Smooth muscle cell (in vitro differentiated cells): Measurements from ENCODE around the gene HIPK4. TPM values are rescaled to one million over a fixed set of nuclear protein-coding genes. Genes with fewer than 3 reads are reported as not detected.

Experiments used
- DNase-seq: peaks from one replicate; lab custom pipeline; 2025; ENCODE audit not compliant: unreplicated experiment; lab: John Stamatoyannopoulos, UW
- H2AFZ ChIP-seq: fragments of 200-600 bp; sonication (generic); 2 replicates; pipeline ENCODE4 v1.6.0; 2016; ENCODE audit warnings: antibody characterized with exemption, low read depth, mild to moderate bottlenecking
- H3F3A ChIP-seq: fragments of 200-600 bp; sonication (generic); 2 replicates; pipeline ENCODE4 v1.6.0; 2017; ENCODE audit warnings: antibody characterized with exemption, low read depth
- H3K27ac ChIP-seq: fragments of 200-600 bp; sonication (generic); 2 replicates; pipeline ENCODE4 v1.5.1; 2016; ENCODE audit warnings: low read depth, mild to moderate bottlenecking
- H3K27me3 ChIP-seq: fragments of 200-600 bp; sonication (generic); 2 replicates; pipeline ENCODE4 v1.6.1; 2016; ENCODE audit warnings: low read depth, mild to moderate bottlenecking
- H3K36me3 ChIP-seq: fragments of 200-600 bp; sonication (generic); 2 replicates; pipeline ENCODE4 v1.5.1; 2016; ENCODE audit warnings: low read depth
- H3K4me1 ChIP-seq: fragments of 200-600 bp; sonication (generic); 2 replicates; pipeline ENCODE4 v1.5.1; 2016; ENCODE audit warnings: low read depth
- H3K4me2 ChIP-seq: fragments of 200-600 bp; sonication (generic); 2 replicates; pipeline ENCODE4 v1.6.0; 2016; ENCODE audit warnings: mild to moderate bottlenecking
- H3K4me3 ChIP-seq: fragments of 200-600 bp; sonication (generic); 2 replicates; pipeline ENCODE4 v1.5.1; 2016; ENCODE audit warnings: mild to moderate bottlenecking
- H3K79me2 ChIP-seq: fragments of 200-600 bp; sonication (generic); 2 replicates; pipeline ENCODE4 v1.6.0; 2016; ENCODE audit warnings: low read depth, mild to moderate bottlenecking
- H3K9ac ChIP-seq: fragments of 200-600 bp; sonication (generic); 2 replicates; pipeline ENCODE4 v1.6.0; 2016; ENCODE audit warnings: low read depth
- H3K9me3 ChIP-seq: fragments of 200-600 bp; sonication (generic); replicated peaks from 2 replicates; pipeline ENCODE4 v1.5.1; 2016; ENCODE audit warnings: low read depth
- H4K20me1 ChIP-seq: fragments of 200-600 bp; sonication (generic); 2 replicates; pipeline ENCODE4 v1.6.0; 2016; ENCODE audit warnings: low read depth
- WGBS: methylation state at CpG from one replicate; pipeline ENCODE4 v1.1.7; 2016; ENCODE audit warnings: low lambda C conversion rate; 5-methylcytosine and 5-hydroxymethylcytosine counted together
- polyA plus RNA-seq: library from polyadenylated mRNA; unstranded; fragments of >200 nt; fragmentation: Nextera tagmentation; extraction: Ambion mirVana; gene quantifications from 2 replicates; pipeline ENCODE4 v1.2.1, GENCODE V29; 2016
- total RNA-seq: library from RNA; depleted of rRNA; stranded (reverse); fragments of >200 nt; gene quantifications from 2 replicates; pipeline ENCODE4 v1.2.3, GENCODE V29; 2014
- TF ChIP-seq, protein P1 (sequence below): fragments of 200-600 bp; sonication (generic); IDR thresholded peaks from 2 replicates; pipeline ENCODE4 v1.5.1; 2017; ENCODE audit warnings: borderline replicate concordance, mild to moderate bottlenecking, antibody characterized with exemption; ENCODE audit not compliant: insufficient read depth, poor library complexity, severe bottlenecking

HIPK4 gene
- total and polyA plus RNA-seq, 2 experiments from 2014 or later = 0.32 TPM; not detected in 1

DNA sequence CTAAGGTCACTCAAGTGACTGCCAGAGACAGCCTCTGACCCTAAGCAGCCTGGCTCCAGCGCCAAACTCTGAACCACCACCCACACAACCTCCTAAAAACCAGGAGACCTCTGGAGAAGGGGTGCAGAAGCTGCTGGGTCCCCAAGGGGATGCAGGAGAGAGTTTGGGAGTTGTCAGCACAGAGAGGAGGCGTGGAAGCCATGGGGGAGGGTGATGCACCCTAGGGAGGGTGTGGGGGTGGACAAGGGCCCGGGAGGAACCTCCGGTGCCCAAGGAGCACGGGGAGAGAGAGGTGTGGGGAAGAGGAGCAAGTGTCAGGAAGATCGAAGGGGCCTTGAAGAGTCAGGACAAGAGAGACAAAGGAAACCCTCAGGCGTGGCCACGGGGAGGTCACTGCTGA, 2.1 kb upstream of the HIPK4 start:
- 88% methylated on average over 8 of the region's 8 CpGs for WGBS
- Histone ChIP-seq H3K36me3 (no peaks in the 10 kb centered on the region), H3K9ac (no peak overlapping the region), H3K4me2 (no peak overlapping the region), H2AFZ (no peak overlapping the region), H3F3A (no peaks in the 10 kb centered on the region), H3K4me3 (no peak overlapping the region), H3K9me3 (no peaks in the 10 kb centered on the region), H3K27ac (no peak overlapping the region), H3K27me3 (no peaks in the 10 kb centered on the region), H3K4me1 (no peaks in the 10 kb centered on the region), H4K20me1 (no peaks in the 10 kb centered on the region), H3K79me2 (no peaks in the 10 kb centered on the region)
- DNase-seq = no peak
- TF ChIP-seq, protein P1, sequence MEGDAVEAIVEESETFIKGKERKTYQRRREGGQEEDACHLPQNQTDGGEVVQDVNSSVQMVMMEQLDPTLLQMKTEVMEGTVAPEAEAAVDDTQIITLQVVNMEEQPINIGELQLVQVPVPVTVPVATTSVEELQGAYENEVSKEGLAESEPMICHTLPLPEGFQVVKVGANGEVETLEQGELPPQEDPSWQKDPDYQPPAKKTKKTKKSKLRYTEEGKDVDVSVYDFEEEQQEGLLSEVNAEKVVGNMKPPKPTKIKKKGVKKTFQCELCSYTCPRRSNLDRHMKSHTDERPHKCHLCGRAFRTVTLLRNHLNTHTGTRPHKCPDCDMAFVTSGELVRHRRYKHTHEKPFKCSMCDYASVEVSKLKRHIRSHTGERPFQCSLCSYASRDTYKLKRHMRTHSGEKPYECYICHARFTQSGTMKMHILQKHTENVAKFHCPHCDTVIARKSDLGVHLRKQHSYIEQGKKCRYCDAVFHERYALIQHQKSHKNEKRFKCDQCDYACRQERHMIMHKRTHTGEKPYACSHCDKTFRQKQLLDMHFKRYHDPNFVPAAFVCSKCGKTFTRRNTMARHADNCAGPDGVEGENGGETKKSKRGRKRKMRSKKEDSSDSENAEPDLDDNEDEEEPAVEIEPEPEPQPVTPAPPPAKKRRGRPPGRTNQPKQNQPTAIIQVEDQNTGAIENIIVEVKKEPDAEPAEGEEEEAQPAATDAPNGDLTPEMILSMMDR = no peak

DNA sequence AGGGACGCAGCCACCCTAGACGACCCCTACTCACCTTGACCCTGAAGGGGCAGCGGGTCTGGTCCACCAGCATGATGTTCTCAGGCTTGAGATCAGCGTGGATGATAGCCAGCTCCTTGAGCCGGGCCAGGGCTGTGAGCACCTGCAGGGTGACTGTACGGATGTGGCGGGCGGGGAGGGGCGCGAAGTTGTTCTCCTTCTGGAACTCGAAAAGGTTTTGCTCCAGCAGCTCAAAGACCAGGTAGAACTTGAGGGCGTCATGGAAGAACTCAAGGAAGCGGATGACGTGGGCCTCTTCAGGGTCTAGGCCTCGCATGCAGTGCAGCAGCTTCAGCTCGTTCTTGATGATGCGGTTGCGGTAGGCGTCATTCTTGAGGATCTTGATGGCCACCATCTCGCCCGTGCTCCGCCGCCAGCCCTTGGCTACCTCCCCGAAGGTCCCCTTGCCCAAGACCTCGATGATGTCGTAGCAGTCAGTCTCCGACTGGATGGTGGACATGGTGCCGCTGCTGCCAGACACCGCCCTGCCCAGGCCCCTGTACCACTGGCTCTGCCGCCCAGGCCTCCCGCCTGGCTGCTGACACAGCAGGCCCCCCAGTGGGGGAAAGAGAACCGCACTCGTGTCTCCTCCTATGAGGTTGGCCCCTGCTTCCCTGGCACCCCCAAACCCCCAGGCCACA, 437 bp downstream of the HIPK4 start:
- TF ChIP-seq, protein P1 = no peak
- Histone ChIP-seq H3K27me3 (no peaks in the 10 kb centered on the region), H3K9me3 (no peaks in the 10 kb centered on the region), H3K9ac (no peak overlapping the region), H3K27ac (no peak overlapping the region), H3F3A (no peaks in the 10 kb centered on the region), H3K36me3 (no peaks in the 10 kb centered on the region), H3K4me1 (no peaks in the 10 kb centered on the region), H2AFZ (no peak overlapping the region), H3K79me2 (no peaks in the 10 kb centered on the region), H3K4me2 (no peak overlapping the region), H4K20me1 (no peaks in the 10 kb centered on the region), H3K4me3 (no peak overlapping the region)
- DNase-seq = no peak
- WGBS = 95% methylated on average over 33 of the region's 33 CpGs

DNA sequence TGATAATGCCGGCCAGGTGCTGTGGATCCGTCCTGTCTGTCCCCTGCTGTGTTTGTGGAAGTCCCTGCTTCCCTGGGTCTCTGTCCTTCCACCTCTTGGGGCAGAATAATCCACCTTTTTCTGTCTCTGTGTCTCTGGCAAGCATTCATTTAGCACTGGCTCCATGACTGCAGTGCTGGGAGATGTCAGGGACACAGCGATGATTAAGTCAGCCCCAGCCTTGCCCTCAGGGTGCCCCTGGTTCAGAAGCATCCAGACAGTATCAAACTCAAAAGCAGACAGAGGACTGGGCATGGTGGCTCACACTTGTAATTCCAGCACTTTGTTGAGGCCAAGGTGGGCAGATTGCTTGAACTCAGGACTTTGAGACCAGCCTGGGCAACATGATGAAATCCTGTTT, 1.5 kb downstream of the HIPK4 start:
- no peak overlapping the region for H3K4me3 ChIP-seq
- no peak for DNase-seq
- no peak overlapping the region for H3K4me2 ChIP-seq
- no peak overlapping the region for H3K9ac ChIP-seq
- H3F3A ChIP-seq = no peaks in the 10 kb centered on the region
- H4K20me1 ChIP-seq = no peaks in the 10 kb centered on the region
- no peak overlapping the region for H2AFZ ChIP-seq
- no peaks in the 10 kb centered on the region for H3K36me3 ChIP-seq
- H3K4me1 ChIP-seq = no peaks in the 10 kb centered on the region
- no peaks in the 10 kb centered on the region for H3K79me2 ChIP-seq
- H3K9me3 ChIP-seq = no peaks in the 10 kb centered on the region
- WGBS = 76% methylated on average over 3 of the region's 3 CpGs
- TF ChIP-seq, protein P1 = no peak
- H3K27me3 ChIP-seq = no peaks in the 10 kb centered on the region
- H3K27ac ChIP-seq = no peak overlapping the region

GRCh38 chr19:40387155-40387554, 2.8 kb downstream of the HIPK4 start:
- Histone ChIP-seq H3K4me3 (no peak overlapping the region), H3F3A (no peaks in the 10 kb centered on the region), H3K27ac (no peak overlapping the region), H3K4me1 (no peaks in the 10 kb centered on the region), H3K4me2 (no peak overlapping the region), H2AFZ (no peak overlapping the region), H3K79me2 (no peaks in the 10 kb centered on the region), H3K27me3 (no peaks in the 10 kb centered on the region), H3K9ac (no peak overlapping the region), H3K9me3 (no peaks in the 10 kb centered on the region), H4K20me1 (no peaks in the 10 kb centered on the region), H3K36me3 (no peaks in the 10 kb centered on the region)
- TF ChIP-seq, protein P1 = no peak
- WGBS = 93% methylated on average over 10 of the region's 10 CpGs
- no peak for DNase-seq
